ENCODE measurements around the gene SLF2.

Gene SLF2

GRCh38 chr10:101005869-101006567 lies 93.3 kb downstream of the SLF2 start:
- H3K4me3 ChIP-seq (ENCODE audit: low read depth, low read length): no peak overlapping the region
- no peak overlapping the region for H2BK5ac ChIP-seq (ENCODE audit: low read depth, low read length, poor library complexity)
- no peak overlapping the region for H2BK12ac ChIP-seq (ENCODE audit: low read length)
- H3K27ac ChIP-seq (ENCODE audit: low read depth, low read length): no peak overlapping the region
- H3K14ac ChIP-seq (ENCODE audit: low read length): no peak overlapping the region
- H3K4me1 ChIP-seq (ENCODE audit: control insufficient read depth in 1 of 2, insufficient read depth in 2 of 2, low read length in 2 of 2): peaks cover under 1 to 7% of the 10 kb centered on the region in 2 experiments
- peaks cover 48 to 50% of the 10 kb centered on the region in 2 experiments for H3K36me3 ChIP-seq (ENCODE audit: control insufficient read depth in 1 of 2, insufficient read depth in 2 of 2, low read length in 2 of 2)
- no CpG with 5 or more reads among the region's 4 CpGs for WGBS (ENCODE audit: extremely low coverage, insufficient coverage, insufficient read length)
- peaks cover 4% of the 10 kb centered on the region for H3K79me2 ChIP-seq (ENCODE audit: control insufficient read depth, insufficient read depth, low read length, poor library complexity)
- no peak overlapping the region for H4K8ac ChIP-seq (ENCODE audit: low read depth, low read length)
- no peak overlapping the region for H2AK5ac ChIP-seq (ENCODE audit: low read length)
- H4K12ac ChIP-seq (ENCODE audit: low read depth, low read length): no peak overlapping the region
- H3K23ac ChIP-seq (ENCODE audit: low read length): no peak overlapping the region
- H2BK120ac ChIP-seq (ENCODE audit: insufficient read depth, low read length, poor library complexity): no peak overlapping the region
- no peaks in the 10 kb centered on the region for H3K9me3 ChIP-seq (ENCODE audit: insufficient read depth, low read depth, low read length)
- no peak overlapping the region for H3K4ac ChIP-seq (ENCODE audit: low read depth, low read length)
- no peaks in the 10 kb centered on the region for H3K27me3 ChIP-seq (ENCODE audit: insufficient read depth, low read length)
- no peak overlapping the region for H3K18ac ChIP-seq (ENCODE audit: low read length)
- H3K79me1 ChIP-seq (ENCODE audit: low read length): no peaks in the 10 kb centered on the region
- no peak overlapping the region for H3K9ac ChIP-seq (ENCODE audit: low read length)
- no peak overlapping the region for H3K4me2 ChIP-seq (ENCODE audit: low read length)
- no peak overlapping the region for H4K91ac ChIP-seq (ENCODE audit: low read depth, low read length)
- no peak overlapping the region for H2AFZ ChIP-seq (ENCODE audit: insufficient read depth, low read length, poor library complexity)
- DNase-seq: no peak

GRCh38 chr10:101006593-101007098 lies 93.9 kb downstream of the SLF2 start:
- Histone ChIP-seq H3K4me3 (ENCODE audit: low read depth, low read length) (no peak overlapping the region), H3K4me2 (ENCODE audit: low read length) (no peak overlapping the region), H4K91ac (ENCODE audit: low read depth, low read length) (no peak overlapping the region), H2BK12ac (ENCODE audit: low read length) (no peak overlapping the region), H3K79me2 (ENCODE audit: control insufficient read depth, insufficient read depth, low read length, poor library complexity) (peaks cover 2% of the 10 kb centered on the region), H2BK120ac (ENCODE audit: insufficient read depth, low read length, poor library complexity) (no peak overlapping the region), H4K12ac (ENCODE audit: low read depth, low read length) (peak overlapping the region; percentile 28), H4K8ac (ENCODE audit: low read depth, low read length) (no peak overlapping the region), H2AFZ (ENCODE audit: insufficient read depth, low read length, poor library complexity) (no peak overlapping the region), H3K18ac (ENCODE audit: low read length) (no peak overlapping the region), H3K27ac (ENCODE audit: low read depth, low read length) (no peak overlapping the region), H3K9ac (ENCODE audit: low read length) (no peak overlapping the region), H3K36me3 (ENCODE audit: control insufficient read depth in 1 of 2, insufficient read depth in 2 of 2, low read length in 2 of 2) (peaks cover 48 to 50% of the 10 kb centered on the region in 2 experiments), H3K4me1 (ENCODE audit: control insufficient read depth in 1 of 2, insufficient read depth in 2 of 2, low read length in 2 of 2) (peaks cover 0 to 2% of the 10 kb centered on the region in 2 experiments), H2BK5ac (ENCODE audit: low read depth, low read length, poor library complexity) (no peak overlapping the region), H3K14ac (ENCODE audit: low read length) (no peak overlapping the region), H3K27me3 (ENCODE audit: insufficient read depth, low read length) (no peaks in the 10 kb centered on the region), H3K4ac (ENCODE audit: low read depth, low read length) (no peak overlapping the region), H3K79me1 (ENCODE audit: low read length) (no peaks in the 10 kb centered on the region), H3K23ac (ENCODE audit: low read length) (no peak overlapping the region), H3K9me3 (ENCODE audit: insufficient read depth, low read depth, low read length) (no peaks in the 10 kb centered on the region), H2AK5ac (ENCODE audit: low read length) (no peak overlapping the region)
- no peak for DNase-seq
- no CpG with 5 or more reads among the region's 33 CpGs for WGBS (ENCODE audit: extremely low coverage, insufficient coverage, insufficient read length)

- Histone ChIP-seq H2BK5ac (ENCODE audit: low read depth, low read length, poor library complexity) (no peak overlapping the region), H2AFZ (ENCODE audit: insufficient read depth, low read length, poor library complexity) (no peak overlapping the region), H2BK12ac (ENCODE audit: low read length) (no peak overlapping the region), H3K4me1 (ENCODE audit: control insufficient read depth in 1 of 2, insufficient read depth in 2 of 2, low read length in 2 of 2) (no peaks in the 10 kb centered on the region), H3K36me3 (ENCODE audit: control insufficient read depth in 1 of 2, insufficient read depth in 2 of 2, low read length in 2 of 2) (peaks cover 44 to 50% of the 10 kb centered on the region in 2 experiments), H3K9me3 (ENCODE audit: insufficient read depth, low read depth, low read length) (no peaks in the 10 kb centered on the region), H2BK120ac (ENCODE audit: insufficient read depth, low read length, poor library complexity) (no peak overlapping the region), H2AK5ac (ENCODE audit: low read length) (no peak overlapping the region), H4K91ac (ENCODE audit: low read depth, low read length) (no peak overlapping the region), H3K18ac (ENCODE audit: low read length) (no peak overlapping the region), H3K23ac (ENCODE audit: low read length) (no peak overlapping the region), H3K4ac (ENCODE audit: low read depth, low read length) (no peak overlapping the region), H3K79me1 (ENCODE audit: low read length) (no peaks in the 10 kb centered on the region), H3K4me3 (ENCODE audit: low read depth, low read length) (no peak overlapping the region), H3K27ac (ENCODE audit: low read depth, low read length) (no peak overlapping the region), H3K14ac (ENCODE audit: low read length) (no peak overlapping the region), H3K4me2 (ENCODE audit: low read length) (no peak overlapping the region), H3K79me2 (ENCODE audit: control insufficient read depth, insufficient read depth, low read length, poor library complexity) (no peaks in the 10 kb centered on the region), H4K12ac (ENCODE audit: low read depth, low read length) (no peak overlapping the region), H3K9ac (ENCODE audit: low read length) (no peak overlapping the region), H3K27me3 (ENCODE audit: insufficient read depth, low read length) (no peaks in the 10 kb centered on the region), H4K8ac (ENCODE audit: low read depth, low read length) (no peak overlapping the region)
- WGBS (ENCODE audit: extremely low coverage, insufficient coverage, insufficient read length): no CpG with 5 or more reads among the region's 11 CpGs
- no peak for DNase-seq
These were observed 94.4 kb downstream of the SLF2 start for GRCh38 chr10:101007099-101007711.

GRCh38 chr10:101007915-101008822 lies 95.4 kb downstream of the SLF2 start:
- Histone ChIP-seq H3K79me1 (ENCODE audit: low read length) (no peaks in the 10 kb centered on the region), H3K9ac (ENCODE audit: low read length) (no peak overlapping the region), H2BK12ac (ENCODE audit: low read length) (no peak overlapping the region), H2BK5ac (ENCODE audit: low read depth, low read length, poor library complexity) (no peak overlapping the region), H3K4me3 (ENCODE audit: low read depth, low read length) (no peak overlapping the region), H4K91ac (ENCODE audit: low read depth, low read length) (no peak overlapping the region), H3K4me1 (ENCODE audit: control insufficient read depth in 1 of 2, insufficient read depth in 2 of 2, low read length in 2 of 2) (no peaks in the 10 kb centered on the region), H3K18ac (ENCODE audit: low read length) (no peak overlapping the region), H3K79me2 (ENCODE audit: control insufficient read depth, insufficient read depth, low read length, poor library complexity) (no peaks in the 10 kb centered on the region), H3K27me3 (ENCODE audit: insufficient read depth, low read length) (no peaks in the 10 kb centered on the region), H4K8ac (ENCODE audit: low read depth, low read length) (no peak overlapping the region), H3K4ac (ENCODE audit: low read depth, low read length) (no peak overlapping the region), H2AFZ (ENCODE audit: insufficient read depth, low read length, poor library complexity) (no peak overlapping the region), H4K12ac (ENCODE audit: low read depth, low read length) (no peak overlapping the region), H3K9me3 (ENCODE audit: insufficient read depth, low read depth, low read length) (no peaks in the 10 kb centered on the region), H3K36me3 (ENCODE audit: control insufficient read depth in 1 of 2, insufficient read depth in 2 of 2, low read length in 2 of 2) (peaks cover 39 to 40% of the 10 kb centered on the region in 2 experiments), H2BK120ac (ENCODE audit: insufficient read depth, low read length, poor library complexity) (no peak overlapping the region), H3K14ac (ENCODE audit: low read length) (no peak overlapping the region), H3K4me2 (ENCODE audit: low read length) (no peak overlapping the region), H2AK5ac (ENCODE audit: low read length) (no peak overlapping the region), H3K23ac (ENCODE audit: low read length) (no peak overlapping the region), H3K27ac (ENCODE audit: low read depth, low read length) (no peak overlapping the region)
- WGBS (ENCODE audit: extremely low coverage, insufficient coverage, insufficient read length): no CpG with 5 or more reads among the region's 13 CpGs
- DNase-seq: no peak
